Caco-2 (cell line): ENCODE data around the gene GARRE1. TPM values are rescaled to one million over a fixed set of nuclear protein-coding genes. Genes with fewer than 3 reads are reported as not detected.

Source experiments
- BruUV-seq: library from RNA; stranded (reverse); fragments of 400-500 nt; replicated peaks from 2 replicates; lab custom pipeline; 2021; lab: Mats Ljungman, UMichigan
- CTCF ChIA-PET: fragments of 300-600 bp; sonication (Branson Sonifier 250); formaldehyde crosslinking; loops from one replicate; lab custom pipeline; 2022; ENCODE audit warnings: antibody characterized with exemption; lab: Charles Lee
- POLR2A ChIA-PET: fragments of 300-600 bp; sonication (Branson Sonifier 250); formaldehyde crosslinking; loops from one replicate; lab custom pipeline; 2022; ENCODE audit warnings: antibody characterized with exemption; lab: Charles Lee
- DNase-seq, 2 experiments: peaks; one replicate each; pipeline versions ENCODE4 v3.0.0 to v3.0.0-alpha.2; 2020 to 2022
- H3K27me3 ChIP-seq: replicated peaks from 2 replicates; pipeline ENCODE4 v1.6.0; 2011; ENCODE audit warnings: low read length; ENCODE audit not compliant: control insufficient read depth, insufficient read depth
- H3K36me3 ChIP-seq: 2 replicates; pipeline ENCODE4 v1.5.1; 2011; ENCODE audit warnings: low read length; ENCODE audit not compliant: control insufficient read depth, insufficient read depth
- H3K4me1 ChIP-seq: fragments of 250-450 bp; sonication (Bioruptor Pico); 2 replicates; pipeline ENCODE4 v1.5.1; 2020; ENCODE audit warnings: mild to moderate bottlenecking
- H3K4me3 ChIP-seq: 2 replicates; pipeline ENCODE4 v1.5.1; 2011; ENCODE audit warnings: low read depth, mild to moderate bottlenecking, control low read depth, low read length
- H3K9me3 ChIP-seq: fragments of 250-450 bp; sonication (Bioruptor Pico); 2 replicates; pipeline ENCODE4 v1.5.1; 2020; ENCODE audit warnings: mild to moderate bottlenecking, moderate library complexity
- H3K27ac Mint-ChIP-seq: one replicate; pipeline ENCODE4 v1.8.0; 2022; ENCODE audit warnings: mixed read lengths; ENCODE audit not compliant: unreplicated experiment
- H3K27me3 Mint-ChIP-seq: one replicate; pipeline ENCODE4 v1.8.0; 2022; ENCODE audit warnings: mixed read lengths; ENCODE audit not compliant: insufficient read depth, unreplicated experiment
- H3K36me3 Mint-ChIP-seq: one replicate; pipeline ENCODE4 v1.8.0; 2022; ENCODE audit warnings: mild to moderate bottlenecking, mixed read lengths; ENCODE audit not compliant: insufficient read depth, unreplicated experiment
- H3K4me1 Mint-ChIP-seq: one replicate; pipeline ENCODE4 v1.8.0; 2022; ENCODE audit warnings: low read depth, mixed read lengths; ENCODE audit not compliant: unreplicated experiment
- H3K4me3 Mint-ChIP-seq: one replicate; pipeline ENCODE4 v1.8.0; 2022; ENCODE audit warnings: mild to moderate bottlenecking, moderate library complexity, mixed read lengths; ENCODE audit not compliant: unreplicated experiment
- H3K9me3 Mint-ChIP-seq: one replicate; pipeline ENCODE4 v1.8.0; 2022; ENCODE audit warnings: mixed read lengths; ENCODE audit not compliant: unreplicated experiment
- CTCF ChIP-seq, 2 experiments: fragments of 200-600 bp in 1 of 2; IDR thresholded peaks; 1 replicate in 1 of 2; 2 replicates in 1 of 2; pipeline versions ENCODE4 v1.5.1 to v1.8.0; 2011 to 2022; ENCODE audit warnings: antibody characterized with exemption in 1 of 2, control low read depth in 1 of 2, inconsistent platforms in 1 of 2, low read depth in 1 of 2, low read length in 1 of 2, mild to moderate bottlenecking in 1 of 2, moderate library complexity in 1 of 2; ENCODE audit not compliant: insufficient read depth in 1 of 2, severe bottlenecking in 1 of 2, unreplicated experiment in 1 of 2
- intact Hi-C: fragments of 100-400 bp; cut with micrococcal nuclease; formaldehyde crosslinking; loops from one replicate; pipeline ENCODE4 v1.10.0; 2022; ENCODE audit not compliant: unreplicated experiment
- total RNA-seq: library from RNA; stranded (reverse); gene quantifications from 2 replicates; pipeline ENCODE4 v1.2.3, GENCODE V29; 2022

The GARRE1 gene
- total RNA-seq, 1 experiment from 2014 or later = 20.2 TPM

GRCh38 chr19:34274284-34274826 is 20.0 kb downstream of the GARRE1 start:
- ChIA-PET CTCF (no interaction called here), POLR2A (interaction anchor here (0.6 kb wide), 1 partner anchor 70 kb away, joined by 3 read pairs; no protein-coding TSS in a partner anchor)
- Histone ChIP-seq H3K27me3 (no peaks in the 10 kb centered on the region), H3K9me3 (no peaks in the 10 kb centered on the region), H3K36me3 (no peaks in the 10 kb centered on the region), H3K4me1 (peaks cover 25% of the 10 kb centered on the region), H3K4me3 (no peak overlapping the region)
- BruUV-seq = no TSS peak
- Mint-ChIP-seq H3K36me3 (peaks cover 6% of the 10 kb centered on the region), H3K9me3 (no peaks in the 10 kb centered on the region), H3K27ac (no peak overlapping the region), H3K27me3 (no peaks in the 10 kb centered on the region), H3K4me1 (peaks cover 31% of the 10 kb centered on the region), H3K4me3 (no peak overlapping the region)
- no peak for TF ChIP-seq CTCF (IDR thresholded peaks at IDR 0.05; ENCODE audit: insufficient read depth in 1 of 2, low read depth in 1 of 2, low read length in 1 of 2, severe bottlenecking in 1 of 2, unreplicated experiment in 1 of 2)
- no peak for DNase-seq
- intact Hi-C loops = no loop called here

- Mint-ChIP-seq H3K27ac (no peak overlapping the region), H3K4me1 (peaks cover 27% of the 10 kb centered on the region), H3K36me3 (peaks cover 6% of the 10 kb centered on the region), H3K27me3 (no peaks in the 10 kb centered on the region), H3K9me3 (no peaks in the 10 kb centered on the region), H3K4me3 (no peak overlapping the region)
- no TSS peak for BruUV-seq
- H3K4me1 ChIP-seq = peaks cover 21% of the 10 kb centered on the region
- H3K27me3 ChIP-seq = no peaks in the 10 kb centered on the region
- DNase-seq = no peak
- no peaks in the 10 kb centered on the region for H3K36me3 ChIP-seq
- ChIA-PET CTCF (no interaction called here), POLR2A (interaction anchor here (0.6 kb wide), 1 partner anchor 69 kb away, joined by 3 read pairs; no protein-coding TSS in a partner anchor)
- no peak for TF ChIP-seq CTCF (IDR thresholded peaks at IDR 0.05; ENCODE audit: insufficient read depth in 1 of 2, low read depth in 1 of 2, low read length in 1 of 2, severe bottlenecking in 1 of 2, unreplicated experiment in 1 of 2)
- H3K4me3 ChIP-seq = no peak overlapping the region
- H3K9me3 ChIP-seq = no peaks in the 10 kb centered on the region
- intact Hi-C loops = no loop called here
Measured at GRCh38 chr19:34274827-34275625, 20.7 kb downstream of the GARRE1 start.

GRCh38 chr19:34275705-34276104 is 21.4 kb downstream of the GARRE1 start:
- H3K4me1 Mint-ChIP-seq = peaks cover 21% of the 10 kb centered on the region
- intact Hi-C loops = no loop called here
- POLR2A ChIA-PET = no interaction called here
- CTCF ChIA-PET = no interaction called here
- H3K27me3 ChIP-seq = no peaks in the 10 kb centered on the region
- H3K27ac Mint-ChIP-seq = no peak overlapping the region
- no peaks in the 10 kb centered on the region for H3K27me3 Mint-ChIP-seq
- H3K4me3 ChIP-seq = no peak overlapping the region
- H3K36me3 Mint-ChIP-seq = peaks cover 6% of the 10 kb centered on the region
- H3K9me3 ChIP-seq = no peaks in the 10 kb centered on the region
- peaks cover 14% of the 10 kb centered on the region for H3K4me1 ChIP-seq
- H3K36me3 ChIP-seq = no peaks in the 10 kb centered on the region
- no TSS peak for BruUV-seq
- no peak overlapping the region for H3K4me3 Mint-ChIP-seq
- no peak for DNase-seq
- TF ChIP-seq CTCF (IDR thresholded peaks at IDR 0.05; ENCODE audit: insufficient read depth in 1 of 2, low read depth in 1 of 2, low read length in 1 of 2, severe bottlenecking in 1 of 2, unreplicated experiment in 1 of 2) = no peak
- no peaks in the 10 kb centered on the region for H3K9me3 Mint-ChIP-seq
